Head of caudate nucleus (tissue), 42 donors: ENCODE results near the gene PER2.
A peak's percentile ranks its signal among the peaks of the same experiment; 100 is the strongest.
"Not testable (repeated sequence)": the region's sequence is repeated elsewhere in the genome, so short reads cannot be mapped to it uniquely, and the experiment has no call there.

Experiments used
- DNase-seq, 42 donors: peaks; one replicate each; pipeline versions ENCODE4 v3.0.0 to v3.0.0-alpha.2; 2020 to 2021; ENCODE audit warnings: mixed read lengths in 7 of 42
- intact Hi-C: fragments of 100-400 bp; cut with DNase I; formaldehyde crosslinking; loops from one replicate; pipeline ENCODE4 v1.15.0; 2022

The PER2 gene

GRCh38 chr2:238287737-238288649, at the start of gene PER2:
TSS of gene PER2 (minus strand) at chr2:238288610. CDS start at chr2:238277936, 10,674 bp downstream.
- intact Hi-C loops: loop anchor here (2.0 kb wide), 1 partner anchor 33 kb away; the partner anchor contains the start of gene TRAF3IP1
- peak in 24 of 42 donors; percentile 8 to 70 (median 37) for DNase-seq

- intact Hi-C loops: no loop called here
- DNase-seq: no peak
These were observed 49.4 kb upstream of the PER2 start for GRCh38 chr2:238337846-238338245.

- intact Hi-C loops: no loop called here
- no peak for DNase-seq
These were observed 48.5 kb upstream of the PER2 start for GRCh38 chr2:238336793-238337444.

- intact Hi-C loops: no loop called here
- DNase-seq: peak in 4 of 42 donors; percentile 23 to 40 (median 32)
These were observed 47.7 kb upstream of the PER2 start for GRCh38 chr2:238336151-238336550.

GRCh38 chr2:238335591-238335990, 47.2 kb upstream of the PER2 start:
- intact Hi-C loops, DNase-seq: not testable (repeated sequence)

- DNase-seq: no peak
- intact Hi-C loops: no loop called here
These were observed 46.5 kb upstream of the PER2 start for GRCh38 chr2:238334885-238335284.

- DNase-seq: no peak
- intact Hi-C loops: no loop called here
These were observed 43.5 kb upstream of the PER2 start for GRCh38 chr2:238331916-238332315.

GRCh38 chr2:238330391-238330790, 42.0 kb upstream of the PER2 start:
- DNase-seq: no peak
- intact Hi-C loops: no loop called here

- DNase-seq: no peak
- intact Hi-C loops: no loop called here
These were observed 39.3 kb upstream of the PER2 start for GRCh38 chr2:238327751-238328150.

- intact Hi-C loops: no loop called here
- DNase-seq: peak in 1 of 42 donors; percentile 4
These were observed 38.5 kb upstream of the PER2 start for GRCh38 chr2:238326801-238327365.

- intact Hi-C loops: no loop called here
These were observed 37.3 kb upstream of the PER2 start for GRCh38 chr2:238325694-238326093.

GRCh38 chr2:238324248-238324647, 35.8 kb upstream of the PER2 start:
- intact Hi-C loops, DNase-seq: not testable (repeated sequence)

More at GRCh38 chr2:238325694-238326093, 37.3 kb upstream of the PER2 start:
- no peak for DNase-seq

GRCh38 chr2:238322001-238322411, 33.6 kb upstream of the PER2 start:
- intact Hi-C loops: no loop called here
- peak in 4 of 42 donors; percentile 6 to 36 (median 13) for DNase-seq

- peak in 4 of 42 donors; percentile 4 to 28 (median 17) for DNase-seq
- intact Hi-C loops: loop anchor here (2.0 kb wide), 1 partner anchor 33 kb away; the partner anchor contains the start of gene PER2
These were observed 33.1 kb upstream of the PER2 start for GRCh38 chr2:238321467-238321866.

- intact Hi-C loops: loop anchor here (2.0 kb wide), 1 partner anchor 32 kb away; the partner anchor contains the start of gene PER2
These were observed 32.4 kb upstream of the PER2 start for GRCh38 chr2:238320648-238321281.

GRCh38 chr2:238320246-238320647, 31.8 kb upstream of the PER2 start, which contains the start of gene TRAF3IP1:
TSS of gene TRAF3IP1 (plus strand) at chr2:238320518. CDS start at chr2:238320663, 145 bp downstream.
- intact Hi-C loops: loop anchor here (2.0 kb wide), 1 partner anchor 31 kb away; the partner anchor contains the start of gene PER2
- peak; percentile 77 to 98 (median 96) for DNase-seq

More at GRCh38 chr2:238320648-238321281, 32.4 kb upstream of the PER2 start:
- DNase-seq: peak in 20 of 42 donors; percentile 9 to 56 (median 20)

- intact Hi-C loops: no loop called here
These were observed 26.7 kb upstream of the PER2 start for GRCh38 chr2:238315031-238315595.

GRCh38 chr2:238314576-238314975, 26.2 kb upstream of the PER2 start:
- intact Hi-C loops: no loop called here
- DNase-seq: peak in 3 of 42 donors; percentile 0 to 21 (median 19)

More at GRCh38 chr2:238315031-238315595, 26.7 kb upstream of the PER2 start:
- peak in 3 of 42 donors; percentile 10 to 33 (median 28) for DNase-seq
